Head of caudate nucleus (tissue), 42 donors: ENCODE measurements around the gene ISG15.
"Not testable (repeated sequence)": the region's sequence is repeated elsewhere in the genome, so short reads cannot be mapped to it uniquely, and the experiment has no call there.

ENCODE experiments used
- DNase-seq, 42 donors: peaks; one replicate each; pipeline versions ENCODE4 v3.0.0 to v3.0.0-alpha.2; 2020 to 2021; ENCODE audit warnings: mixed read lengths in 7 of 42
- intact Hi-C: fragments of 100-400 bp; cut with DNase I; formaldehyde crosslinking; loops from one replicate; pipeline ENCODE4 v1.15.0; 2022

ISG15 gene

GRCh38 chr1:974293-974640 is 39.0 kb upstream of the ISG15 start:
- intact Hi-C loops, result no loop called here
- no peak for DNase-seq

DNA sequence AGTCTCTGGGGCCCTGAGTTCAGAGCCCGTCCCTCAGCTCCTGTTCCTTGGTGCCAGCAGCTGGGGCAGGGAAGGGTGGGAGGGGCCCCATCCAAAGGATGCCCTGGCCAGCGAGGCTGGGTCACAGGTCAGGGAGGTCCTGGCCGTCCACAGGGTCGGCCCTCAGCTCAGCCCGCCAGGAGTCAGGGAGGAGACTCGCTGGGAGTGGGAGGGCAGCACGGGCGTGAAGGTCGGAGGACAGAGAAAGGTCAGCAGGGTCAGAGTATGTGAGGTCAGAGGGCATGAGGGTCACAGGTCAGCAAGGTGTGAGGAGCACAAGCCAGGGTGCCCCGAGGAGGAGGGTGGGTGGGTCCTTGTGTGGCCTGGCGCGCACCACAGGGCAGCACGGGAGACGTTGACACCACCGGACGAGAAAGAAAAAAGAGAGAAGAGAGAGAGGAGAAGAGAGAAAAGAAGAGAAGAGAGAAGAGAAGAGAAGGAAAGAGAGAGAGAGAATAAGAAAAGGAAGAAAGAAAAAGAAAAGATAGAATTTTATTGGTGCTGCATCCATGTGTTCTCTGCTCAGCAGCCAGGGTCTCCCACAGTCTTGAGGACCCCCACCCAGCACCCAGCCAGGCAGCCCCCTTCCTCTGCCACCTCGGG is 38.5 kb upstream of the ISG15 start:
- DNase-seq, result no peak
- intact Hi-C loops, result no loop called here

- no peak for DNase-seq
- intact Hi-C loops, result no loop called here
These were observed 37.9 kb upstream of the ISG15 start for GRCh38 chr1:975365-975764.

- intact Hi-C loops, result no loop called here
- peak in 14 of 42 donors; percentile 28 to 71 (median 52) for DNase-seq
These were observed 37.2 kb upstream of the ISG15 start for GRCh38 chr1:975896-976683.

- intact Hi-C loops, result not testable (repeated sequence)
- peak in 1 of 42 donors; percentile 9 for DNase-seq
These were observed 36.5 kb upstream of the ISG15 start for GRCh38 chr1:976791-977190.

- DNase-seq, result no peak
- intact Hi-C loops, result no loop called here
These were observed 35.0 kb upstream of the ISG15 start for GRCh38 chr1:978069-978834.

DNA sequence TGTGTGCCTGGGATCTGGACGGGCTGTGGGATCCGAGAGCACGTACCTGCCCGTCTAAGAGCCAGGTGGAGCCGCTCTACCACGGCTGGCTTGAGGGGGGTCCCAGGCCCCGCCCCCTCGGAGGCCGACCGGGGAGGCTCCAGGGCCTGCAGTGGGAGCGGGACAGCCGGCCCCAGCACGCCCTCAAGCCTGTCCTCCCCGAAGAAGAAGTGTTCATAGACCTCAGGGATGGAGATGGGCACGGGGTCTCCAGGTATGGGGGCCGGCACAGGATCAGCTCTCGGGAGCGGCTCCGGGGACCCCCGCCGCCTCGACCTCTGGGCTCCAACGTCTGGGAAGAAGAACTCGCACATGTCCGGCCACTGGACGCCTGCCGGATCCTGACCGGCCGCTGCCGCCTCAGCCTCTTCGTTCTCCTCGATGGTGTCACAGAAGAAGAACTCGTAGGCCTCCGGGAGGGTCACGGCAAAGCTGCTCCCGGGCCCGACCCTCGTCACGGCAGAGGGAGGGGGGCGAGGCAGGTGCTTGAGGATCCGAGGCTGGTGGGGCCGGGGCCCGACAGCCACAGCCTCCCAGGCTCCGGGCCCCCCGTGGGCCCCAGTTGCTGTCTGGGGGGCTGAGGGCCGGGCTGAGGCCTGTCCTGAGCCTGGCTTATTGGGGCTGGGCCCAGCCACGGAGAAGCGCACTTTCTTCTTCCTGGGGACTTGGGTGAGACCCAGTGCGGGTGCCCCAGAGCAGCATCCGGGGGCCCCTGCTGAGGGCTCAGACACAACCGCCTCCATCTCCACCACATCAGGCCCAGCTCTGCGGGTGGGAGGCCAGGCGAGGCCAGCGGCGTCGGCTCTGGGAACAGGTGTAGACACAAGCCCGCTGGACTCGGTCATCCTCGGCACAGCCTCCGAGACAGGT is 34.2 kb upstream of the ISG15 start:
- intact Hi-C loops, result no loop called here
- DNase-seq, result no peak

DNA sequence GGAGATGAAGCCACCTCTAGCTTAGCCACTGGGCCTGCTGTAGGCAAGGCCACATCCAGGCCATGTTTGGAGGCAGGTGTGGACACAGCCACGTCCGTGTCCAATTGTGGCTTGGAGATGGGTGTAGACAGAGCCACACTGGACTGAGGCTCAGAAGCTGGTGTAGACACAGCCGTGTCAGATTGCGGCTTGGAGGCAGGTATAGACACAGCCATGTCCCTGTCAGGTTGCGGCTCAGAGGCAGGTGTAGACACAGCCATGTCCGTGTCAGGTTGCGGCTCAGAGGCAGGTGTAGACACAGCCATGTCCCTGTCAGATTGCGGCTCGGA is 33.6 kb upstream of the ISG15 start:
- intact Hi-C loops, result no loop called here

GRCh38 chr1:980137-980571 is 33.1 kb upstream of the ISG15 start:
- intact Hi-C loops, result no loop called here
- no peak for DNase-seq

More for the DNA sequence above, 33.6 kb upstream of the ISG15 start:
- no peak for DNase-seq

DNA sequence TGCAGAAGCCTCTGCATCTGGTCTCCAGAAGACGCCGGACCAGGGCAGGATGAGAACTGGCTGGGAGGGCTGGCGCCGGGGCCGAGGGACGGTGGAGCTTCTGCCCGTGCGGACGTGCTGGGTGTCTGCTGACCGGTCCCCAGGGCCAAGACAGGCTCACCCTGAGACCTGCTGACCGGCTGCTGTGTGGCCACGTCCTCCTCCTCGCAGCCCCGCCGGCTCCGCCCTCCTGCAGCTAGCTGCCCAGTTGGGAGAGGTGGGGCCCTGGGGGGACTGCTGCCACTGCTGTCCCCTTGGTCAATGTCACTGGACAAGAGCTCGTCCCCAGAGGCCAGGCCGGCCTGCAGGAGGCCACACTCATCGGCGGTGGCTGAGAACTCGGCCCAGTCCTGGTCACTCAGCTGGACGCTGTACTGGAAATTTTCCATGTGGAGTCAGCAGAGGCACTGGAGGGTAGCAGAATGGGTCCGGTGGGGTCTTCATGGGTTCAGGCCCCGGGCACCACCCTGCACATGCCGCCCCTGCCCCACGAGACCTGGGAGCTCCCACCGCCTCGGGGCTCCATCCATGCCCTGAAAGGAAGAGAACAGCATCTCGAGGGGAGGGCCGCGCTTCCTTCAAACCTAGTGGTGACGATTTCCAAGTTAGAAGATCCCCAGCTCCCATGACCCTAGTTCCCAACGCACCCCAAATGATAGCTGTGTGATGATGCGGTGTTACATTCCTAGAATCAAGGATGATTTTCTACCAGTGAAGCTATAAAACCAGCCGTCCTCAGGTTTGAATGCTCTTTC is 32.5 kb upstream of the ISG15 start:
- DNase-seq, result no peak
- intact Hi-C loops, result no loop called here

DNA sequence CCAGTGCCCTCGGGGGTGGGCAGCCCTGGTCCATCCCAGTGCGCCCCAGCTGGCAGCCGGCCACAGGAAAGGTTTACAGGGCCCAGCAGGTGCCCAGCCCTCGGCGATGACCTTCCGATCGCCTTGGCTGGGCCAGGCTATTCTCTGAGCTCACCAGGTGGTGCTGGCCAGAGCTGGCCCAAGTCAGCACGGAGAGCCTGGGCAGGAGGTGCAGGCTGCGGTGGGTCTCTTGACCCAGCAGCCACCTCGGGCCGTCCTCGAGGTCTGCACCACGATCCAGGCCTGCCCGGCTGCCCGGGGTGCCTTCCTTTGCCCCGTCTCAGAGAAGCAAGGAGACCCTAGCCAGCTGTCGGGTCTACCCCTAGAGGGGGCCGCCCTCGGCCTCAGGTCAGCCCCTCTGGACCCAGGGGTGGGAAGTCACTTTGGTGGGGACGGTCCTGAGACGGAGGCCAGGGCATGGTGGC is 31.8 kb upstream of the ISG15 start:
- intact Hi-C loops, result no loop called here
- DNase-seq, result peak in 1 of 42 donors; percentile 3

DNA sequence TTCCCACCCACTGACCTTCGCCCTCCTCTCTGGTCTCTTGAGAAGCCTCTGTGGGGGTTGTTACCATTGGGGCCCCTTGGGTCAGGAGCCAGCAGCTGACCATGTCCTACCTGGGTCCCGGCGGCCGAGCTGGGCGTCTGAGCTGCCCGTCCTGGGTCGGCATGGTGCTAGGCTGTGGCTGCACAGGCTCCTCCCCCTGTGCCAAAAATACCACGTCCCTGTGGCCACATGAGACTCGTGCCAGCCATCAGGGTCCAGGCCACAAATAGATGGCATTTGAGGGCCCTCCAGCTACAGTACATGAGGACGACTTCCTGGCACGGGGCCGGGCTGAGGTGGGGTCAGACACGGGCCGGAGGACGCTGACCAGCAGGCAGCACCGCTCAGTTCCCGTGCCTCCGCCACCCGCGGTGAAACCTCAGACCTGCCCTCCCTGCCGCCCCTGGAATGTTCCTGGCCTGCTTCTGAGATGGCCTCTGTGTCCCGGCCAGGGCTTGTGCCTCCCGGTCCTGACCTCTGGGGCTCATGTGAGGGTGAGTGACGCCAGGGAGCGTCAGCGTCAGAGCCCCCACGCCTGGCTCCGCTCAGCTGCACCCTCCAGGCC is 31.2 kb upstream of the ISG15 start, which contains the start of gene PERM1:
Gene PERM1, minus strand, starts transcription at position 139 of the 604 bp plus-strand sequence. CDS start 1,064 bp downstream, outside the sequence.
- DNase-seq, result no peak
- intact Hi-C loops, result no loop called here

- no peak for DNase-seq
- intact Hi-C loops, result no loop called here
These were observed 30.4 kb upstream of the ISG15 start for GRCh38 chr1:982765-983436.

- DNase-seq, result peak in 39 of 42 donors; percentile 23 to 86 (median 63)
- intact Hi-C loops, result no loop called here
These were observed 29.4 kb upstream of the ISG15 start for GRCh38 chr1:983798-984475.

DNA sequence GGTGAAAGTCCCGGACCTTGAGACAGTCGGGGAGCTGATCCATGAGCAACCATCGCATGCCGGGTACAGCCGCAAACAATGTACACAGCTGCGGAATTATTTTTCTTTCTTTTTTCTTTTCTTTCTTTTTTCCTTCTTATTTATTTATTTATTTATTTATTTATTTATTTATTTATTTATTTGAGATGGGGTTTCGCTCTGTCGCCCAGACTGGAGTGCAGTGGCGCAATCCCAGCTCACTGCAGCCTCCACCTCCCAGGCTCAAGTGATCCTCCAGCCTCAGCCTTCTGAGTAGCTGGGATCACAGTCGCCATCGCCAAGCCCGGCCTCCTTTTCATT is 28.9 kb upstream of the ISG15 start:
- intact Hi-C loops, result no loop called here
- no peak for DNase-seq

DNA sequence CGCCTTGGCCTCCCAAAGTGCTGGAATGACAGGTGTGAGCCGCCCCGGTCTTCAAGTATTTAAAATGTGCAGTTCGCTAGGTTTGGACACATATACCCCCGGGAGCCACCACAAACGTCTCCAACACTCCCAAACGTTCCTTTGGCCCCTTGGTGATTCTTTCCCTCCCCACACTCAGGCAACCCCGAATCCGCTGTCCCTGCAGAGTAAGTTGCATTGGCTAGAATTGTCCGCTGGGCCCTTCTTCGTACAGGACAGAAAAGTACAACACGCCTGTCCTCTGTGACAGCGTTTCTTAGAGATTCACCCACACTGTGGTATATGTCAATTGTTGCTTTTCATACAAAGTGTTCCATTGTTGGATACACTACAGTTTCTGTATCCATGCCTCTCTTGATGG is 28.2 kb upstream of the ISG15 start:
- no peak for DNase-seq
- intact Hi-C loops, result no loop called here

GRCh38 chr1:988061-988460 is 25.2 kb upstream of the ISG15 start:
- DNase-seq, intact Hi-C loops: not testable (repeated sequence)
